ENCODE results near the gene SCYL1.

The SCYL1 gene

GRCh38 chr11:65524741-65525545, at the start of gene SCYL1:
Gene SCYL1 (plus strand): TSS chr11:65525083. CDS start chr11:65525154, 71 bp downstream.
- DNase-seq = peak; percentile 61 to 97 (median 91)
- intact Hi-C loops (cut with DNase I) = no loop called here

GRCh38 chr11:65476632-65477148, 48.2 kb upstream of the SCYL1 start:
- DNase-seq = peak in 2 of 42 donors; percentile 24 to 29
- intact Hi-C loops (cut with DNase I) = loop anchor here (1.0 to 5.0 kb wide), 2 partner anchors 23 to 54 kb away; partner anchors contain the start of genes MALAT1 and NEAT1

DNA sequence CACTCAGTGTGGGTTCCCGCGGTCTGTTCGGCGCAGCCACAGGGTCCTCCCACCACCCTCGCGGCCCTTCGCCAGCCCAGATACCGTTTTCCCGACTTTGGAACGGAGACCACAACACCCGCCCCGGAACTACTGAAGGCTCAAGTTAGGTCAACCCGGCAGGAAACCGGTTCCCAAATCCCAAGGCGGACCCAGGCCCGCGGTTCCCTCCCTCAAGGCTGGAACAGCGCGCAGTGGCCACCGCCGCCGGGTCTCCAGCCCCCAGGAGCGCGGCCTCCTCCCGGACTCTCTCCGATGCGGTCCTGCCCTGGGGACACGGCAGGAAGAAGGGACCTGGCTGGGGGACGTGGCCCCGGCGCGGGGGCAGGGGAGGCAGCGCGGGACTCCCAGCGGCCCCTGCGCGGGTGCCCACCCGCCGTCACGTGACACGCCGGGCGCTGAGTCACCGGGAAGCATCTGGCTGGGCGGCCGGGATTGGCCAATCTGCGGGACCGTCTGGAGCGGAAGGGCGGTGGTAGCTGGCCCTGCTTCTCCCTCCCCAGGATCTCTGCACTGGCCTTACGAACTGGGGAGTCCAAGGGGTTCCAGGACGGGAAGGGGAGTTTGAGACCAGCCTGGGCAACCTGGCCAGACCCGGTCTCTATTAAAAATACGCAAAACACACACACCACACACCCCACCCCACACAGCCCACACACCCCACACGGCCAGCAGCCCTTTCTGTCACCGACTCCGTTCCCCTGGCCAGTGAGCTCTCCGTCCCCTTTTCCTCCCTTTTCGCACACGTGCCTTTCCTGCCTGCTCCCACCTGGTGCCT, 47.5 kb upstream of the SCYL1 start:
- intact Hi-C loops (cut with DNase I) = loop anchor here (1.0 to 5.0 kb wide), 2 partner anchors 22 to 55 kb away; partner anchors contain the start of genes MALAT1 and NEAT1
- DNase-seq = peak; percentile 90 to 99 (median 96)

GRCh38 chr11:65478388-65479183, 46.3 kb upstream of the SCYL1 start:
- intact Hi-C loops (cut with DNase I) = loop anchor here (5.0 kb wide), 1 partner anchor 56 kb away; the partner anchor contains the start of gene NEAT1

DNA sequence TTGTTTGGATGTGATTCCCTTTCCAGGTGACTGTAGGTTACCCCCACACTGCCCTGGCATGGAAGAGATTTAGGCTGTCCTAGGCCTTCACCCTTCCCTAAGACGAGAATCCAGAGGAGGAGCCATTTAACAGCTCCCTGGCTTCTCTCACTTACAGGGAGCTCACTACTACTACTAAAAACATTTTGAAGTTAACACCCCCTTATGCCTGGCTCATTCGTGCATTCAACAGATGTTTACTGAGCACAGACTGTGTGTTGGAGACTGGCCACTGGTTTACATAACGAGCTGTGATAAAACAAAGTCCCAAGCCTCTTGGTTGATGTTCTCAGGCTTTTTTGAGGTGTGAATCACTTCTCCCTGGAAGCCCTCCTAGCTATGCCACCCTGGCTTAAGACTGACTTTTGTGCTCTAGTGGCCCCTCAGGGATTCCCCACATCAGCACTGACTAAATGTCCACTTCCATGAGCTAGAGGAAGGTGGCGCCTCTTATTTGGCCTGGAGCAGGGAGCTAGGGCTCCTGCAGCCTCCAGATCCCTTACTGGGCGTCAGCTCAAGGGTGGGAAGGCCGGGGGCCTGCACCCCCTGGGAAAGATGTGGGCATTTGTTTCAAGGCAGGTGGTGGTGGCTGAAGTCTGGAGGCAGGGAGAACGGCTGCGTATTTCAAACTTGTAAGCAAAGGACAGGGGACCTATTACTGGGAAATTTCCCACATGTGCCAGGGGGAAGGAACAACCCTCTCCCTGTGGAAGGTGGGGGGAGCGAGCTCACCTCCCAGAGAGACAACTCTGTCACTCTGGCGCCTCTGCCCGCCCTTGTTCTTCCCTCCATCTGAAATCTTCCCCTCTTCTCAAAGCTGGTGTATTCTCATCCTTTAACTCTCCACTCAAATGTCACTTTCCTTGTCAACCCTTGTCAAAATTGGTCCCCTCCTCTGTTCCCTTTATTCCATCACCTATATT, 45.4 kb upstream of the SCYL1 start:
- intact Hi-C loops (cut with DNase I) = loop anchor here (5.0 kb wide), 1 partner anchor 57 kb away; the partner anchor contains the start of gene NEAT1
- DNase-seq = peak in 35 of 42 donors; percentile 44 to 85 (median 71)

More at GRCh38 chr11:65478388-65479183, 46.3 kb upstream of the SCYL1 start:
- peak in 34 of 42 donors; percentile 21 to 85 (median 65) for DNase-seq

- intact Hi-C loops (cut with DNase I) = no loop called here
- peak in 1 of 42 donors; percentile 41 for DNase-seq
These were observed 42.5 kb upstream of the SCYL1 start for GRCh38 chr11:65482306-65482850.

DNA sequence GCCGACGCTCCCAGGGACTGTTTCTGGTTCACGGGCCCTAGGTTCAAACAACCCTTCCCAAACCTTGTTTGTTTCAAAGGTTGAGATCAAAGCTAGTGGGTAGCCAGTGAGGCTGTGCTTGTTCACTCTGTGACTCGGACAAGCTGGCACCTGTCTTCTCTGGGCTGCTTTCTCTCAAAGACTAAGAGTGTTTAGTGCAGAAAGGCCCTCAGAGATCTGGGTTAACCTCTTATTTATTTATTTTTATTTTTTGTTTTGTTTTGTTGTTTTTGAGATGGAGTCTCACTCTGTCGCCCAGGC, 39.0 kb upstream of the SCYL1 start:
- intact Hi-C loops (cut with DNase I) = no loop called here
- DNase-seq = peak in 4 of 42 donors; percentile 10 to 47 (median 34)

DNA sequence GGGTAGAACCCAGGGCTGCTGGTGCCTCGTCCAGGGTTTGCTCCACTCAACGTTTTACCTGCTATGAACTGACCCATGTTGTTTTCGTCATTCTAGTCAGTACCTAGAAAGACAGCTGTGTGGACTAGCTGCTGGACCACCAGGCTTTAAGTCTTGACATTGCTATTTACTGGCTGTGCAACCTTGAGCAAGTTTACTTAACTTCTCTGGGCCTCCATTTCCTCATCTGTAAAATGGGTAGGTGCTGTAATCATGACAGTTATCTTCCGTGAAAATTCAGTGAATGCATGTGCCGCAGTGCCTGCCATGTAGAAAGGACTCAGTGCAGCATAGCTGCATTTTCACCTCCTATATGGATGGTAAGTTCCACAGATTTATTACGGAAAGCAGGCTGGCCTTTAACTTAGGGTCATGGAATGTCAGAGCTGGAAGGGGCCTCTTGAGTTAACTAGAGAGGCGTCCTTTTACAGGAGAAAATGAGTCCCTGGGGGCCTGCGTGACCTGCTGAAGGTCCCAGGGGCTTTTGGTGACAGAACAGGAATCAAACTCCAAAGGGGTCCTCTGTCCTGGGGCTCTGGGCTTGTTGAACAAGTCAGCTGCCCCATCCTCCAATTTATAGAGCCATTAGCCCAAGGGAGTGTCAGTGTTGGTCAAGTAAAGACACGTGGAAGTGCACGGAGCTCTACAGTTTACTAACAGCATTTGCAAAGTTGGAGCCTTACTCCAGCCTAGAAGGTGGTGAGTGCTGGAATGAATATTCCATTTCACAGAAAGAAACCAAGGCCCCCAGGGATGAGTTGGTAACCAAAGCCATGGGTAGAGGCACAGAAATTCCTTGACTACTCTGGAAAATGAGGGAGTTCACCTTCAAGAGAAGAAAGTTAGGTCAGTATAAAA, 38.1 kb upstream of the SCYL1 start:
- DNase-seq = peak in 2 of 42 donors; percentile 31 to 44
- intact Hi-C loops (cut with DNase I) = no loop called here

GRCh38 chr11:65487467-65488272, 37.2 kb upstream of the SCYL1 start:
- intact Hi-C loops (cut with DNase I) = no loop called here
- peak; percentile 99 to 100 (median 100) for DNase-seq

DNA sequence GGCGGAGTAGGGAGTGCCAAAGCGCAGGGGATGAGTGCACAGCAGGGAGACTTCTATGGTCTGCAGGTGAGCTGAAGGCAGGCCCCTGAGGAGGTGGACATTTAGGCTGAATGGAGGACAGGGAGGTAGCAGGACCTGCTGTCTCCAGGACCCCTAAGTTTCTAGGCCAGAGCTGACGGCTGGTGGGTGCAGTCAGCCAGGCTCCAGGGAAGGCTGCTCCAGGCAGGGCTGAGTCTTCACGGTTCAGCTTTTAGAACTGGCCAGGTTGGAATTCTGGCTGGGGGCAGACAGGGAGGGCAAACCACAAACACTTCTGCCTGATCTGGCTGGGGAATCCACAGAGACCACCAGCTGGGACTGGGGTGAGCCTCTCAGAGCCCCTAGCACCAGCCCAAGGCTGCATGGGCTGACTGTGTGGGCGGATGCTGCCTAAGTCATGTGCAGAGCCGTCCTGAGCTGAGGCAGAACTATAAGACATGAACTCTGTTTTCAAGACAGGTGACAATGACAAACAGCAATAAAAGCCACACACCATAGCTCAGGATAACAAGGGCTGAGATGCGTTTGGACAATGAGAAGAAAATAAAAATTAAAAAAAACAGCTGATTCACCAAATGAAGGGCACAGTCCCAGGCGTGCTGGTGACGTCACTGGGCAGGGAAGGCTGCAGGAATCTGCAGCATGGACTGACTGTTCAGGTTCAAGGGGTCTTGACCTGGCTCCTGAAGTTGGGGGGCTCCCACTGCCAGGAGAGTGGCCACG, 36.4 kb upstream of the SCYL1 start:
- DNase-seq = peak in 23 of 42 donors; percentile 44 to 81 (median 61)
- intact Hi-C loops (cut with DNase I) = no loop called here

DNA sequence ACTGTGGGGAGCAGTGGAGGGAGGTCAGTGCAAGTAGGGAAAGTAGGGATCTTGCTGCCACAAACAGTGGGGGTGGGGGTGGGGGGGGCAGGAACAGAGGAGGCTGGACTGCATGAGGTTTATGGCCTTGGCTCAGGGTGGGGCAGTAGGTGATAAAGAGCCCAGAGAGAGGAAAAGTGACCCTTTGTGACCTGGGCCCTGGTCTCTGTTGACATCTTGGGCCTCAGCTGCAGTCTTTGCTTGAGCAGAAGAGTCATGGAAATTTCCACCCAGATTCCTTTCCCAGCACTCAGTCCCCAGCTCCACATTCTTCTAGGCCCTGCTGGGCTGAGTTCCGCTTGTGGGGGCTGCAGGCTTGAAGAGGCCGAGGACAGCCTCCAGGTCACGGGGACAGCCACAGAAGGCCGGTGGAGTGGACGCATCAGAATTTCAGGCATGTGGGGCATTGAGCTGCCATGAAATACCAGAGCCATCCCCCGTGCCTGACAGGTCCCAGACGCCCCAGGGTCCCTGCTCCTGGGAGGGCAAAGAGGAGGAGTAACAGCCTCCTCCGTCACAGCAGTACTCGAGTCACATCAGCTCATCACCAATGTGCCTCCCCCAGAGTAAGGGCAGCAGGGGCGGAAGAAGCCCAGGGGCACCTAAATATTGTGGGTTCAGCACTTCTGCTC, 35.7 kb upstream of the SCYL1 start:
- peak in 30 of 42 donors; percentile 46 to 89 (median 67) for DNase-seq
- intact Hi-C loops (cut with DNase I) = no loop called here

DNA sequence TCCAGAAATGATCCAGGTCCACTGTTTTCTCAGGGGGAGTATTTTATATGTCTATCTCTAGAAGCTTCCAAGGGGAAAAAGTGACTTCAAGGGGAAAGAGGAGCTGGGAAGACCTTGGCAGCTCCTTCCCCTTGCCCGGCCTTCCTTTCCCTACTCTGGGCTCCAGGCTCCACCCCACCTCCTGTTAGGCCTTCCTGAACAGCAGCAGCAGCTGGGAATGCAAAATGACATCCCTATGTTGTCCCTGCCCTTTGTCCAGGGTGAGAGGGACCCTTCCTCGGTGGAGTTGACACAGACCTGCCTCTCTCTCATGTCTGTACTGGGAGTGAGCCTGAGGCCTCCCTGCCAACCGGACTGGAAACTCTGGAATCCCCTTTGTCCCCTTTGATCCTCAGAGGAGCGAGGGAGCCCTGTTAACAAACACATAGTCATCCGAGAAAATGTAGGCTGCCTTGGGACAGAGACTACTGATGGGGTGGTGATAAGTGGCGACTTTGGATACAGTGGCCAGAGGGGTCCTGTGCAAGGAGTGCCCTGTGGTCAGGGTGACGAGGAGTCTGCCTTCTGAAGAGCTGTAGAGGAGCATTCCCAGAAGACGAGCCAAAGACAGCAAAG, 35.1 kb upstream of the SCYL1 start:
- intact Hi-C loops (cut with DNase I) = no loop called here
- peak in 7 of 42 donors; percentile 33 to 50 (median 40) for DNase-seq

GRCh38 chr11:65491163-65491465, 33.8 kb upstream of the SCYL1 start:
- intact Hi-C loops (cut with DNase I) = no loop called here
- DNase-seq = peak in 4 of 42 donors; percentile 14 to 29 (median 20)

Measured in head of caudate nucleus (tissue), 42 donors.